Endothelial cell of umbilical vein (primary cell): ENCODE results near the gene C1orf122.

ENCODE experiments used
- EZH2 ChIP-seq: IDR thresholded peaks from 2 replicates; pipeline ENCODE4 v1.6.1; 2012; ENCODE audit warnings: borderline replicate concordance, low read depth, mild to moderate bottlenecking, moderate library complexity, low read length, inconsistent platforms; ENCODE audit not compliant: severe bottlenecking
- GATA2 ChIP-seq: IDR thresholded peaks from 2 replicates; pipeline ENCODE4 v1.7.0; 2011; ENCODE audit warnings: low read depth, mild to moderate bottlenecking, moderate library complexity, mixed read lengths, low read length; ENCODE audit not compliant: insufficient read length, insufficient read depth
- POLR2A ChIP-seq: IDR thresholded peaks from 2 replicates; pipeline ENCODE4 v1.6.1; 2012; ENCODE audit warnings: low read depth, mild to moderate bottlenecking, control low read depth, low read length
- POLR2AphosphoS5 ChIP-seq: IDR thresholded peaks from 2 replicates; pipeline ENCODE4 v1.6.1; 2012; ENCODE audit warnings: low read depth, mild to moderate bottlenecking, control low read depth, low read length, moderate library complexity; ENCODE audit not compliant: insufficient read depth
- TF ChIP-seq, protein P1 (sequence below), 2 donors: IDR thresholded peaks; 1 replicate in 1 of 2; 2 replicates in 1 of 2; pipeline ENCODE4 v1.5.1; 2011; ENCODE audit warnings: low read length in 2 of 2, mild to moderate bottlenecking in 2 of 2, moderate library complexity in 2 of 2, control low read depth in 1 of 2, inconsistent platforms in 1 of 2, low read depth in 1 of 2; ENCODE audit not compliant: insufficient read depth in 1 of 2; ENCODE audit errors: extremely low read depth in 1 of 2

DNA sequence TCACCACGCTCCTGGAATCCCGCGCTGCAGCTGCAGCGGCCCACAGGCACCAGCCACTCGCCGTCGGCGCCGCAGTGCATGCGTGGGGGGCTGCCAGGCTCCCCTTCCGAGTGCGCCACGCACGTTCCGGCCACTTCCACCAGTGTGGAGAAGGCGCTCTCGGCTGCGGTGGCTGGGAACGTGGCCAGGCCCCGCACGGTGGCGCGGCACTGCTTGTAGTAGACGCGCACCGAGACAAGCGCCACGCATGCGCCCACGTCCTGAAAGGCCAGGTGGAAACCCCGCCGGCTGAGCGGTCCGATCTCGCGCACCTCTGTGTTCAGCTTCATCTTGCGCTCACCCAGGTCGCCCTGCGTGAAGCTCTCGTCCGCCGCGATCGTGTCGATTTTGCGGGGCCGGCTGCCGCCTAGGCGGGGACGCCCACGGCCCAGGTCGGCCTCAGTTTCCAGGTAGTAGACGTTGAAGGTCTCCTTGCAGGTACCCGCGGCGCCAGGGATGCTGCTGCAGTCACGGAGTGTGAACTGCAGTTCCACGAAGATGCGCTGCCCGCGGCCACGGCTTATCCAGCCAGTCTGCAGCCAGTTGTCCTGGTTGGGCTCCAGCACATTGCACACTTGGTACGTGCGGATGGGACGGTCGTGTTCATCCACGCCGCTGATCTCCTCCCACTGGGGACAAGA lies 46.0 kb upstream of the C1orf122 start:
- TF ChIP-seq POLR2AphosphoS5 (no peak), POLR2A (no peak), EZH2 (no peak), GATA2 (no peak)
- TF ChIP-seq, protein P1, sequence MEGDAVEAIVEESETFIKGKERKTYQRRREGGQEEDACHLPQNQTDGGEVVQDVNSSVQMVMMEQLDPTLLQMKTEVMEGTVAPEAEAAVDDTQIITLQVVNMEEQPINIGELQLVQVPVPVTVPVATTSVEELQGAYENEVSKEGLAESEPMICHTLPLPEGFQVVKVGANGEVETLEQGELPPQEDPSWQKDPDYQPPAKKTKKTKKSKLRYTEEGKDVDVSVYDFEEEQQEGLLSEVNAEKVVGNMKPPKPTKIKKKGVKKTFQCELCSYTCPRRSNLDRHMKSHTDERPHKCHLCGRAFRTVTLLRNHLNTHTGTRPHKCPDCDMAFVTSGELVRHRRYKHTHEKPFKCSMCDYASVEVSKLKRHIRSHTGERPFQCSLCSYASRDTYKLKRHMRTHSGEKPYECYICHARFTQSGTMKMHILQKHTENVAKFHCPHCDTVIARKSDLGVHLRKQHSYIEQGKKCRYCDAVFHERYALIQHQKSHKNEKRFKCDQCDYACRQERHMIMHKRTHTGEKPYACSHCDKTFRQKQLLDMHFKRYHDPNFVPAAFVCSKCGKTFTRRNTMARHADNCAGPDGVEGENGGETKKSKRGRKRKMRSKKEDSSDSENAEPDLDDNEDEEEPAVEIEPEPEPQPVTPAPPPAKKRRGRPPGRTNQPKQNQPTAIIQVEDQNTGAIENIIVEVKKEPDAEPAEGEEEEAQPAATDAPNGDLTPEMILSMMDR (IDR thresholded peaks at IDR 0.05; ENCODE audit: extremely low read depth in 1 of 2, insufficient read depth in 1 of 2, low read depth in 1 of 2, low read length in 2 of 2), result no peak
